ENCODE measurements around the gene AIFM3.

The AIFM3 gene

DNA sequence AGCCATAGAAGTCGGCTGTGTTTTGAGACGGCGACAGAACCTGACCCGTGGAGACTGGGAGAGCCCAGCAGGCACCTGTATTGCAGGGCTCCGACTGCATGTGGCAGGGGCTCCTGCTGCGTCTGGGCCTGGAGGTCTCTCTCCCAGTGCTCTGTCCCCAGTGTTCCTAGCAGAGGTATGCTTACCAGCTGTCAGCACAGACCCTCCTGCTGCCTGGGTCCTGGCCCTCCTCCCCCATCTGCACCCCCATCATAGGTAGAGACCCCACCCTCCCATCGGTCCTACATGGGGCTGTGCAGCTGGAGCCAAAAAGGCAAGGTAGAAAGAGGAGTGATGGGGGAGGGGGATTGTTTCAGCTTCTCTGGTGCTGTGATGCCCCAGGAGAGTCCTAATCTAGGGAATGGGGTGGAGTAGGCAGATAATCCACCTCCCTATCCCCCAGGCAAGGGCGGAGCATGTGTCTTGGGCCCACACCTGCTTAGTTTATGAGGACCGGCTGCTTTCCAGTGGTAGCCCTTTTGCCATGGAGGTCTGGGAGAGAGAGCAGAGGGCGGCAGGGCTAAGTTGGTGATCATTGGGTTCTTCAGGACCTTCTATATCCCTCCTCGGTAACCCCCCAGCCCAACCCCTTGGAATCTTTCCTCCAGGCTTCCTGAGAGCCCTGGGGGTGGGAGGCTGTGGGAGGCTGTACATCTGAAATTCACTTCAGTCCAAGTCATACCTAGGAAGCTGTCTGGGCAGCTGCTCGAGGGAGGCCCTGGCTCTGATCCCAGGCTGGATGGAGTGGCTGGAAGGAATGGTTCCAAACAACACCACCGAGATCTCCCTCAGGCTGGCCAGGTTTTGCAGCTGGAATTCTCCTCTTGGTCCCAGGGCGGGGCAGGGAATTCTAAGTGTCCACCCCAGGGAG, 60.0 kb downstream of the AIFM3 start:
- Mint-ChIP-seq H3K4me1 (peaks cover 43% of the 10 kb centered on the region), H3K27ac (no peak overlapping the region), H3K9me3 (no peaks in the 10 kb centered on the region), H3K27me3 (peaks cover 13% of the 10 kb centered on the region), H3K4me3 (no peak overlapping the region)
- no peak for ATAC-seq
- no peak for DNase-seq

GRCh38 chr22:21028277-21029251, 61.5 kb downstream of the AIFM3 start:
- Mint-ChIP-seq H3K4me3 (no peak overlapping the region), H3K4me1 (peaks cover 49% of the 10 kb centered on the region), H3K27ac (no peak overlapping the region), H3K9me3 (no peaks in the 10 kb centered on the region), H3K27me3 (peaks cover 20% of the 10 kb centered on the region)
- ATAC-seq (no peak), DNase-seq (no peak)

GRCh38 chr22:21029486-21030025, 62.5 kb downstream of the AIFM3 start:
- H3K27me3 Mint-ChIP-seq: peaks cover 20% of the 10 kb centered on the region
- H3K27ac Mint-ChIP-seq: no peak overlapping the region
- no peak for DNase-seq
- H3K9me3 Mint-ChIP-seq: no peaks in the 10 kb centered on the region
- H3K4me1 Mint-ChIP-seq: peaks cover 43% of the 10 kb centered on the region
- H3K4me3 Mint-ChIP-seq: no peak overlapping the region
- no peak for ATAC-seq

- H3K4me3 Mint-ChIP-seq: no peak overlapping the region
- no peak overlapping the region for H3K27ac Mint-ChIP-seq
- no peak for DNase-seq
- peaks cover 41% of the 10 kb centered on the region for H3K4me1 Mint-ChIP-seq
- no peaks in the 10 kb centered on the region for H3K9me3 Mint-ChIP-seq
- peaks cover 20% of the 10 kb centered on the region for H3K27me3 Mint-ChIP-seq
- ATAC-seq: no peak
Measured at GRCh38 chr22:21030032-21030431, 63.0 kb downstream of the AIFM3 start.

All from stimulated activated naive CD8-positive, alpha-beta T cell treated with anti-CD3 and anti-CD28 coated beads, Interleukin-15, amount 100 ng/mL, for 72 hours (primary cell).